ENCODE data around the gene ASPHD2.

ASPHD2 gene

DNA sequence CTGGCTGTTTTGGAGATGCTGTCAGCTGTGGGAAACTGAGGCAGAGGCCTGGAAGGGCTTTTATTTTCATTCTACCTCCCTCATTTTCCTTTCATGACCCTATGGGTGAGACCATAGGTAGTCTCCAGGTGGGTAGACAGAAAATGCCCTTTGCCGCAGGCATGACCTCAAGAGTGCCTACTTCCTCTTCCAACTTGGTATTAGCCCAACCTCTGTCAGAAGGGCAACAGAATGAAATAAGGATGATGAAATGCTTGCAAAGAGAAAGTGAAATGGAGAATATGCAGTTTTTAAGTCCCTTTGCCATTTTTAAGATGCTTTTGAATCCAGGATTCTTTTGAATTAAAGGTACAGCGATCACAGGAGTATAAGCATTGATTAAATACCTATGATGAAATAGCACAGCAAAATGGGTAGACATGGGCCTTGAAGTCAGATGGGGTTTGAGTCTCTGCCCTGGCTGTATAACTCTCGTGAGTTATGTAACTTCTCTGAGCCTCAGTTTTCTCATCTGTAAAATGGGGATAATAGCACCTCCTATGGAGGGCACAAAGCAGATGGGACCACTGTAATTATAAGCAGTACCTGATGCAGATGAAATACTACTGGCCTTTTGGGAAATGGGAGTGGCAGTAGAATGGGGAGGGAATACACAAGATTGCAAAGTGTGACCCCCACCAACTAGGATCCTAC lies 3.7 kb downstream of the ASPHD2 start:
- Histone ChIP-seq H3K4me2 (ENCODE audit: low read length) (no peak overlapping the region), H3K4me3 (ENCODE audit: low read depth, low read length) (no peak overlapping the region), H3K27me3 (ENCODE audit: control insufficient read depth, insufficient read depth, low read length) (no peaks in the 10 kb centered on the region), H2AFZ (no peak overlapping the region), H3K27ac (no peak overlapping the region), H3K9ac (no peak overlapping the region), H3K79me2 (no peaks in the 10 kb centered on the region), H3K36me3 (ENCODE audit: control insufficient read depth, insufficient read depth, low read length) (no peaks in the 10 kb centered on the region), H3K9me3 (ENCODE audit: control insufficient read depth, low read length) (no peaks in the 10 kb centered on the region), H3K4me1 (no peaks in the 10 kb centered on the region)
- TF ChIP-seq CTCF (IDR thresholded peaks at IDR 0.05), result no peak

GRCh38 chr22:26433805-26434204 lies 4.7 kb downstream of the ASPHD2 start:
- H3K27me3 ChIP-seq (ENCODE audit: control insufficient read depth, insufficient read depth, low read length), result no peaks in the 10 kb centered on the region
- TF ChIP-seq CTCF (IDR thresholded peaks at IDR 0.05), result no peak

GRCh38 chr22:26435327-26436093 lies 6.5 kb downstream of the ASPHD2 start:
- Histone ChIP-seq H3K36me3 (ENCODE audit: control insufficient read depth, insufficient read depth, low read length) (no peaks in the 10 kb centered on the region), H3K79me2 (no peaks in the 10 kb centered on the region)

More at GRCh38 chr22:26433805-26434204, 4.7 kb downstream of the ASPHD2 start:
- Histone ChIP-seq H3K4me1 (no peaks in the 10 kb centered on the region), H2AFZ (no peak overlapping the region), H3K27ac (no peak overlapping the region), H3K4me3 (ENCODE audit: low read depth, low read length) (no peak overlapping the region), H3K36me3 (ENCODE audit: control insufficient read depth, insufficient read depth, low read length) (no peaks in the 10 kb centered on the region), H3K9me3 (ENCODE audit: control insufficient read depth, low read length) (no peaks in the 10 kb centered on the region), H3K4me2 (ENCODE audit: low read length) (no peak overlapping the region), H3K9ac (no peak overlapping the region), H3K79me2 (no peaks in the 10 kb centered on the region)

GRCh38 chr22:26436903-26437515 lies 7.9 kb downstream of the ASPHD2 start:
- no peak overlapping the region for H3K4me2 ChIP-seq (ENCODE audit: low read length)
- no peaks in the 10 kb centered on the region for H3K27me3 ChIP-seq (ENCODE audit: control insufficient read depth, insufficient read depth, low read length)
- no peak overlapping the region for H3K27ac ChIP-seq
- H3K36me3 ChIP-seq (ENCODE audit: control insufficient read depth, insufficient read depth, low read length), result no peaks in the 10 kb centered on the region
- H3K4me3 ChIP-seq (ENCODE audit: low read depth, low read length), result no peak overlapping the region
- no peaks in the 10 kb centered on the region for H3K9me3 ChIP-seq (ENCODE audit: control insufficient read depth, low read length)
- no peaks in the 10 kb centered on the region for H3K4me1 ChIP-seq
- no peak for TF ChIP-seq CTCF (IDR thresholded peaks at IDR 0.05)
- H3K9ac ChIP-seq, result no peak overlapping the region
- H3K79me2 ChIP-seq, result no peaks in the 10 kb centered on the region
- no peak overlapping the region for H2AFZ ChIP-seq

More at GRCh38 chr22:26435327-26436093, 6.5 kb downstream of the ASPHD2 start:
- H3K9ac ChIP-seq, result no peak overlapping the region
- H3K4me2 ChIP-seq (ENCODE audit: low read length), result no peak overlapping the region
- no peaks in the 10 kb centered on the region for H3K27me3 ChIP-seq (ENCODE audit: control insufficient read depth, insufficient read depth, low read length)
- H3K4me3 ChIP-seq (ENCODE audit: low read depth, low read length), result no peak overlapping the region
- no peak for TF ChIP-seq CTCF (IDR thresholded peaks at IDR 0.05)
- no peaks in the 10 kb centered on the region for H3K4me1 ChIP-seq
- H3K27ac ChIP-seq, result no peak overlapping the region
- no peaks in the 10 kb centered on the region for H3K9me3 ChIP-seq (ENCODE audit: control insufficient read depth, low read length)
- H2AFZ ChIP-seq, result no peak overlapping the region
